Keratinocyte (primary cell): Measurements from ENCODE around the gene WDR35. TPM values are rescaled to one million over a fixed set of nuclear protein-coding genes. Genes with fewer than 3 reads are reported as not detected.

Source experiments
- DNase-seq: peaks from one replicate; pipeline ENCODE4 v3.0.0-alpha.2; 2011; ENCODE audit warnings: low read depth, missing footprints, low spot score
- FAIRE-seq: peaks from 2 replicates; lab custom pipeline; 2011; peaks lifted over from hg19 to GRCh38; lab: Jason Lieb, UNC
- H2AFZ ChIP-seq: 2 replicates; pipeline ENCODE4 v1.6.0; 2012; ENCODE audit warnings: low read length, control low read depth, inconsistent platforms; ENCODE audit not compliant: control insufficient read depth
- H3K27ac ChIP-seq: 2 replicates; pipeline ENCODE4 v1.5.1; 2011; ENCODE audit warnings: low read length; ENCODE audit not compliant: control insufficient read depth, insufficient read depth
- H3K27me3 ChIP-seq: 3 replicates; pipeline ENCODE4 v1.6.0; 2011; ENCODE audit warnings: low read length; ENCODE audit not compliant: control insufficient read depth, insufficient read depth; ENCODE audit errors: extremely low read depth
- H3K36me3 ChIP-seq, 2 experiments: 2 replicates in 1 of 2; 3 replicates in 1 of 2; pipeline ENCODE4 v1.5.1; 2011; ENCODE audit warnings: low read length in 2 of 2, mild to moderate bottlenecking in 1 of 2; ENCODE audit not compliant: control insufficient read depth in 2 of 2, insufficient read depth in 2 of 2; ENCODE audit errors: extremely low read depth in 1 of 2
- H3K4me1 ChIP-seq: 3 replicates; pipeline ENCODE4 v1.5.1; 2011; ENCODE audit warnings: low read length; ENCODE audit not compliant: control insufficient read depth, insufficient read depth; ENCODE audit errors: extremely low read depth
- H3K4me2 ChIP-seq: 3 replicates; pipeline ENCODE4 v1.6.0; 2011; ENCODE audit warnings: low read depth, low read length; ENCODE audit not compliant: control insufficient read depth, insufficient read depth; ENCODE audit errors: extremely low read depth
- H3K4me3 ChIP-seq, 3 experiments: fragments of 200-600 bp in 1 of 3; sonication (generic) in 1 of 3; 2 replicates in 2 of 3; 3 replicates in 1 of 3; pipeline ENCODE4 v1.5.1; 2011 to 2016; ENCODE audit warnings: low read length in 3 of 3, mild to moderate bottlenecking in 3 of 3, control low read depth in 2 of 3, inconsistent platforms in 1 of 3, low read depth in 1 of 3, mixed read lengths in 1 of 3, mixed run types in 1 of 3, moderate library complexity in 1 of 3; ENCODE audit not compliant: control insufficient read depth in 2 of 3, insufficient read depth in 2 of 3; ENCODE audit errors: extremely low read depth in 1 of 3
- H3K79me2 ChIP-seq: 2 replicates; pipeline ENCODE4 v1.6.0; 2012; ENCODE audit warnings: low read length; ENCODE audit not compliant: control insufficient read depth, insufficient read depth
- H3K9ac ChIP-seq: 3 replicates; pipeline ENCODE4 v1.6.0; 2011; ENCODE audit warnings: low read length; ENCODE audit not compliant: control insufficient read depth, insufficient read depth; ENCODE audit errors: extremely low read depth
- H3K9me1 ChIP-seq: 3 replicates; pipeline ENCODE4 v1.6.0; 2011; ENCODE audit warnings: low read length; ENCODE audit not compliant: control insufficient read depth, insufficient read depth; ENCODE audit errors: extremely low read depth
- H3K9me3 ChIP-seq: 2 replicates; pipeline ENCODE4 v1.5.1; 2012; ENCODE audit warnings: low read depth, low read length; ENCODE audit not compliant: control insufficient read depth
- H4K20me1 ChIP-seq: 3 replicates; pipeline ENCODE4 v1.6.0; 2011; ENCODE audit warnings: low read length; ENCODE audit not compliant: control insufficient read depth, insufficient read depth; ENCODE audit errors: extremely low read depth
- CTCF ChIP-seq, 3 experiments: IDR thresholded peaks in 1 of 3; conservative IDR thresholded peaks in 1 of 3; optimal IDR thresholded peaks in 1 of 3; 2 replicates in 2 of 3; 3 replicates in 1 of 3; pipeline versions ENCODE3 to v1.5.1; 2011; ENCODE audit warnings: low read length in 3 of 3, mild to moderate bottlenecking in 3 of 3, moderate library complexity in 2 of 3, control low read depth in 1 of 3, inconsistent platforms in 1 of 3; ENCODE audit not compliant: insufficient read depth in 2 of 3; ENCODE audit errors: extremely low read depth in 1 of 3
- EZH2 ChIP-seq: IDR thresholded peaks from one replicate; pipeline ENCODE4 v1.6.1; 2012; ENCODE audit warnings: inconsistent platforms, mild to moderate bottlenecking, low read length, moderate library complexity
- dilution Hi-C: fragments of 300-500 bp; cut with MboI; formaldehyde crosslinking; loops from one replicate; pipeline ENCODE4 v1.7.0; 2020; ENCODE audit warnings: low sequenced_read_pairs; ENCODE audit not compliant: extremely low pct_ligation_motif_present
- polyA plus RNA-seq, 5 experiments: library from polyadenylated mRNA; depleted of rRNA in 3 of 5; stranded (reverse) in 3 of 5; stranded (forward) in 1 of 5; unstranded in 1 of 5; fragments of >200 nt; gene quantifications; 1 replicate in 1 of 5; 2 replicates in 3 of 5; 3 replicates in 1 of 5; pipeline versions ENCODE4 v1.2.1 to v1.2.3, GENCODE V29; 2011 to 2012; ENCODE audit warnings: missing spikeins in 2 of 5, low read depth in 1 of 5, low replicate concordance in 1 of 5

Gene WDR35
- polyA plus RNA-seq, 1 donor (not counting 4 experiments of a cell fraction or from before 2014, with no cell fraction given), result 8.8 TPM

- peak; percentile 89 for FAIRE-seq
These were observed 34.1 kb downstream of the WDR35 start for GRCh38 chr2:19955544-19956422.

GRCh38 chr2:19949071-19949470 lies 40.8 kb downstream of the WDR35 start:
- no peak for FAIRE-seq

More at GRCh38 chr2:19955544-19956422, 34.1 kb downstream of the WDR35 start:
- Histone ChIP-seq H3K4me1 (no peaks in the 10 kb centered on the region), H3K36me3 (peaks cover 2 to 5% of the 10 kb centered on the region in 2 experiments), H3K4me3 (no peak overlapping the region), H3K9me3 (no peaks in the 10 kb centered on the region), H4K20me1 (no peaks in the 10 kb centered on the region), H3K27me3 (no peaks in the 10 kb centered on the region), H3K9me1 (no peaks in the 10 kb centered on the region), H3K4me2 (no peak overlapping the region), H3K79me2 (no peaks in the 10 kb centered on the region), H3K9ac (no peak overlapping the region), H2AFZ (no peak overlapping the region), H3K27ac (no peak overlapping the region)
- peak; percentile 21 for DNase-seq
- TF ChIP-seq CTCF (optimal IDR thresholded peaks at IDR 0.05 in 1 of 3, IDR thresholded peaks at IDR 0.05 in 1 of 3, conservative IDR thresholded peaks at IDR 0.05 in 1 of 3; ENCODE audit: extremely low read depth in 1 of 3, insufficient read depth in 2 of 3, low read length in 3 of 3), result peak; percentile 79 to 85 (median 83)
- no peak for TF ChIP-seq EZH2
- dilution Hi-C loops, result no loop called here

More at GRCh38 chr2:19949071-19949470, 40.8 kb downstream of the WDR35 start:
- H3K9me1 ChIP-seq, result no peaks in the 10 kb centered on the region
- H3K4me1 ChIP-seq, result no peaks in the 10 kb centered on the region
- no peak overlapping the region for H3K4me2 ChIP-seq
- no peaks in the 10 kb centered on the region for H3K79me2 ChIP-seq
- no peak overlapping the region for H3K27ac ChIP-seq
- DNase-seq, result no peak
- H3K36me3 ChIP-seq, result peaks cover 2 to 7% of the 10 kb centered on the region in 2 experiments
- H3K4me3 ChIP-seq, result no peak overlapping the region
- no peaks in the 10 kb centered on the region for H4K20me1 ChIP-seq
- no peaks in the 10 kb centered on the region for H3K9me3 ChIP-seq
- dilution Hi-C loops, result no loop called here
- H3K9ac ChIP-seq, result no peak overlapping the region
- TF ChIP-seq EZH2, result no peak
- H3K27me3 ChIP-seq, result no peaks in the 10 kb centered on the region
- H2AFZ ChIP-seq, result no peak overlapping the region
